Breast epithelium (tissue), 3 donors: Measurements from ENCODE around the gene RNF180.

Experiments used
- CTCF ChIP-seq, 3 donors: fragments of 450-650 bp; IDR thresholded peaks; one replicate each; pipeline ENCODE4 v1.5.1; 2016 to 2017; ENCODE audit warnings: antibody characterized with exemption in 3 of 3, mild to moderate bottlenecking in 3 of 3, moderate library complexity in 3 of 3
- POLR2A ChIP-seq: fragments of 450-650 bp; IDR thresholded peaks from one replicate; pipeline ENCODE4 v1.6.1; 2016; ENCODE audit warnings: antibody characterized with exemption, mild to moderate bottlenecking, moderate library complexity

GRCh38 chr5:64347309-64347708 lies 181.7 kb downstream of the RNF180 start:
- TF ChIP-seq CTCF (IDR thresholded peaks at IDR 0.05) (no peak), POLR2A (no peak)
